ENCODE results near the gene OAS3.

The OAS3 gene

GRCh38 chr12:112939761-112940381, 1.6 kb downstream of the OAS3 start:
- Histone ChIP-seq H3K4me3 (peak overlapping the region; percentile 78), H3K36me3 (peaks cover 20% of the 10 kb centered on the region; the same call in 1 of the 2 replicates), H3K9ac (peak overlapping the region; percentile 82; the same call in 1 of the 2 replicates), H3K4me1 (peaks cover 24% of the 10 kb centered on the region), H3K27me3 (no peaks in the 10 kb centered on the region), H3K27ac (no peak overlapping the region), H3K4me2 (peak overlapping the region; percentile 92), H4K20me1 (no peaks in the 10 kb centered on the region), H3K9me3 (no peaks in the 10 kb centered on the region)
- no peak for TF ChIP-seq Cebpa-rat (IDR thresholded peaks at IDR 0.05)

DNA sequence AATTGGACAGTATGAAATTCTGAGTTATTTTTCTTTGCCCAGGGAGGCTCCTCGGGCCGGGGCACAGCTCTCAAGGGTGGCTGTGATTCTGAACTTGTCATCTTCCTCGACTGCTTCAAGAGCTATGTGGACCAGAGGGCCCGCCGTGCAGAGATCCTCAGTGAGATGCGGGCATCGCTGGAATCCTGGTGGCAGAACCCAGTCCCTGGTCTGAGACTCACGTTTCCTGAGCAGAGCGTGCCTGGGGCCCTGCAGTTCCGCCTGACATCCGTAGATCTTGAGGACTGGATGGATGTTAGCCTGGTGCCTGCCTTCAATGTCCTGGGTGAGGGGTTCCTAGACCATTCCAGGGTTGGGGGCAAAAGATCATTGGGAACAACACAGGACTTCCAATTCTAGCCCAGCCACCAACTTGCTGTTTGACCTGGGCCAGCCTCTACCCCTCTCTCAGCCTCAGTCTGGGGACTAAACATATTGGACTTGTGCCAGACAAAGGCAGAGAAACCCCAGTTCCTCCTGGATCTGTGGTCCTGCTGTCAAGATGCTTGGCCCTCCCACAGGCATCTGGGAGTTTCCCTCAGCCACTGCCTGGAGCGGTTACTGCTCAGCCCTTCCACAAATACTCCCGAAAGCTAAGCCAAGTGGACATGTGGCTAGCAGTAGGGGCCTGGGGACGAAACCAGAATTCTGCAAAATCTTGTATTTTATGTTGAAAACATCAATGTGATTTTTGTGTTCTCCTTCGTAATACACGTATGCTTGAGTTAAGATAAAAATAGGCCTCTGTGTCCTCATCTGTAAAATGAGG, 3.5 kb downstream of the OAS3 start:
- no peak overlapping the region for H3K4me2 ChIP-seq
- H3K4me3 ChIP-seq = no peak overlapping the region
- H3K36me3 ChIP-seq = peaks cover 28% of the 10 kb centered on the region
- no peaks in the 10 kb centered on the region for H4K20me1 ChIP-seq
- no peak overlapping the region for H3K27ac ChIP-seq
- peaks cover 24% of the 10 kb centered on the region for H3K4me1 ChIP-seq
- H3K9ac ChIP-seq = no peak overlapping the region
- no peaks in the 10 kb centered on the region for H3K27me3 ChIP-seq
- no peaks in the 10 kb centered on the region for H3K9me3 ChIP-seq
- no peak for TF ChIP-seq Cebpa-rat (IDR thresholded peaks at IDR 0.05)

DNA sequence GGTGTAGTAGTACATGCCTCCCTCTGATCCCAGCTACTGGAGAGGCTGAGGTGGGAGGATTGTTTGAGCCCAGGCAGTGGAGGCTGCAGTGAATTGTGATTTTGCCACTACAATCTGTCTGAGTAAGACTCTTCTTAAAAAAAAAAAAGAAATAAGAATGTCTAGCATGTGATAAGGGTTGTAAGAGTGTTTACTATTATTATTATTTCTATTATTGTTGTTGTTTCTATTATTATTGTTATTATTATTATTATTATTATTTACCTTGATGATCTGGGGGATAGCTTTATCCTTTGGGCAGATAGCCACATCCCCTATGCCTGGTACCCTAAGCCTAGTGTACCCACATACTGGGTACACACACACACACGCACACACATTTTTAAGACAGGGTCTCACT, 4.3 kb downstream of the OAS3 start:
- Histone ChIP-seq H4K20me1 (no peaks in the 10 kb centered on the region), H3K36me3 (peaks cover 32% of the 10 kb centered on the region), H3K9ac (no peak overlapping the region), H3K27me3 (no peaks in the 10 kb centered on the region), H3K4me1 (peaks cover 24% of the 10 kb centered on the region), H3K4me2 (no peak overlapping the region), H3K27ac (no peak overlapping the region), H3K9me3 (no peaks in the 10 kb centered on the region), H3K4me3 (no peak overlapping the region)
- no peak for TF ChIP-seq Cebpa-rat (IDR thresholded peaks at IDR 0.05)

GRCh38 chr12:112944024-112944690, 5.9 kb downstream of the OAS3 start:
- Histone ChIP-seq H3K4me3 (no peak overlapping the region), H3K27ac (no peak overlapping the region), H3K9me3 (no peaks in the 10 kb centered on the region), H3K4me2 (no peak overlapping the region), H3K9ac (no peak overlapping the region), H4K20me1 (no peaks in the 10 kb centered on the region), H3K27me3 (no peaks in the 10 kb centered on the region), H3K36me3 (peaks cover 45% of the 10 kb centered on the region), H3K4me1 (peaks cover 16% of the 10 kb centered on the region)
- no peak for TF ChIP-seq Cebpa-rat (IDR thresholded peaks at IDR 0.05)

DNA sequence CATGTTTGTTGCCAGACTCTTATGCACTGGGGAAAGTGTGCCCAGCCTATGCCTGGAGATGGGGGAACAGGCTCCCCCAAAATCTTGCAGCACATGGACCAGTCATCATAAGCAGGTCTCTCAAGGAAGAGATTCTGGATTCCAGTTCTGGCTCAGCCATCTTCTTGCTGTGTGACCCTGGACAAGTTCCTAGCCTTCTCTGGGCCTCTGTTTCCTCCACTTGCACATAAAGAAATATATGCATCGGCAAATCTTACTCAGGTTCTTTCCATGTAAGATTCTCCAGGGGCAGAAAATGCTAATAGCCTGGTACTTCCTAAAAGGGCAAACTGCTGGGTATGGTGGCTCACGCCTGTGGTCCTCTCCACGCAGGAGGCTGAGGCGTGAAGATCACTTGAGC, 7.2 kb downstream of the OAS3 start:
- Histone ChIP-seq H4K20me1 (no peaks in the 10 kb centered on the region), H3K9ac (no peak overlapping the region), H3K9me3 (no peaks in the 10 kb centered on the region), H3K27ac (no peak overlapping the region), H3K4me2 (no peak overlapping the region), H3K4me1 (peaks cover 2% of the 10 kb centered on the region), H3K36me3 (peaks cover 46% of the 10 kb centered on the region), H3K27me3 (no peaks in the 10 kb centered on the region), H3K4me3 (no peak overlapping the region)
- no peak for TF ChIP-seq Cebpa-rat (IDR thresholded peaks at IDR 0.05)

- H3K27ac ChIP-seq = no peak overlapping the region
- H3K36me3 ChIP-seq = peaks cover 48% of the 10 kb centered on the region
- TF ChIP-seq Cebpa-rat (IDR thresholded peaks at IDR 0.05) = no peak
- H3K4me1 ChIP-seq = no peaks in the 10 kb centered on the region
- H3K9me3 ChIP-seq = no peaks in the 10 kb centered on the region
- no peaks in the 10 kb centered on the region for H4K20me1 ChIP-seq
- no peak overlapping the region for H3K9ac ChIP-seq
- H3K4me3 ChIP-seq = no peak overlapping the region
- H3K27me3 ChIP-seq = no peaks in the 10 kb centered on the region
- no peak overlapping the region for H3K4me2 ChIP-seq
Measured at GRCh38 chr12:112946236-112947000, 8.1 kb downstream of the OAS3 start.

- no peak for TF ChIP-seq Cebpa-rat (IDR thresholded peaks at IDR 0.05)
- H3K27ac ChIP-seq = no peak overlapping the region
- H3K27me3 ChIP-seq = no peaks in the 10 kb centered on the region
- no peaks in the 10 kb centered on the region for H4K20me1 ChIP-seq
- peaks cover 47% of the 10 kb centered on the region for H3K36me3 ChIP-seq
- H3K4me2 ChIP-seq = no peak overlapping the region
- no peak overlapping the region for H3K4me3 ChIP-seq
- no peak overlapping the region for H3K9ac ChIP-seq
- peaks cover 6% of the 10 kb centered on the region; the same call in 1 of the 2 replicates for H3K9me3 ChIP-seq
- H3K4me1 ChIP-seq = no peaks in the 10 kb centered on the region
Measured at GRCh38 chr12:112947314-112947713, 9.0 kb downstream of the OAS3 start.

DNA sequence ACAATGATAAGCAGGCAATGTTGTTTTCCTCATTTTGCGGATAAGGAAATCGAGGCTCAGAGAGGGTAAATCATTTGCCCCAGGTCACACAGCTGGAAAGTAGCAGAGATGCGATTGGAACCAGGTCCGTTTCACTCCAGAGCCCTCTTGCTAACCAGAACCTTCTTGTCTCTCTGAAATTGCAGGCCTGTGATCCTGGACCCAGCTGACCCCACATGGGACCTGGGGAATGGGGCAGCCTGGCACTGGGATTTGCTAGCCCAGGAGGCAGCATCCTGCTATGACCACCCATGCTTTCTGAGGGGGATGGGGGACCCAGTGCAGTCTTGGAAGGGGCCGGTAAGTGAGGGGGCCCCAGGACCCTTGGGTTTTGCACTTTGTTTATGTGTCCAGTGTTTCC, 9.5 kb downstream of the OAS3 start:
- Histone ChIP-seq H4K20me1 (no peaks in the 10 kb centered on the region), H3K9me3 (peaks cover 6% of the 10 kb centered on the region; the same call in 1 of the 2 replicates), H3K27me3 (no peaks in the 10 kb centered on the region), H3K27ac (no peak overlapping the region), H3K4me2 (no peak overlapping the region), H3K4me3 (no peak overlapping the region), H3K36me3 (peaks cover 47% of the 10 kb centered on the region), H3K4me1 (no peaks in the 10 kb centered on the region), H3K9ac (no peak overlapping the region)
- no peak for TF ChIP-seq Cebpa-rat (IDR thresholded peaks at IDR 0.05)

GRCh38 chr12:112948806-112949205, 10.5 kb downstream of the OAS3 start:
- H3K36me3 ChIP-seq = peaks cover 46% of the 10 kb centered on the region
- no peaks in the 10 kb centered on the region for H4K20me1 ChIP-seq
- no peaks in the 10 kb centered on the region for H3K4me1 ChIP-seq
- H3K9ac ChIP-seq = no peak overlapping the region
- H3K9me3 ChIP-seq = peaks cover 6% of the 10 kb centered on the region; the same call in 1 of the 2 replicates
- no peak overlapping the region for H3K4me2 ChIP-seq
- no peak overlapping the region for H3K4me3 ChIP-seq
- H3K27me3 ChIP-seq = no peaks in the 10 kb centered on the region
- no peak overlapping the region for H3K27ac ChIP-seq
- TF ChIP-seq Cebpa-rat (IDR thresholded peaks at IDR 0.05) = no peak

Data from BLaER1 (cell line).